Glomerular endothelial cell (primary cell): Measurements from ENCODE around the gene SHISA6. TPM values are rescaled to one million over a fixed set of nuclear protein-coding genes. Genes with fewer than 3 reads are reported as not detected.
"Not testable (repeated sequence)": the region's sequence is repeated elsewhere in the genome, so short reads cannot be mapped to it uniquely, and the experiment has no call there.

ENCODE experiments used
- DNase-seq: peaks from one replicate; pipeline ENCODE4 v3.0.0-alpha.2; 2011; ENCODE audit warnings: low read depth, low spot score; ENCODE audit errors: extremely low read depth
- total RNA-seq: library from RNA; depleted of rRNA; stranded (reverse); fragments of >200 nt; gene quantifications from 2 replicates; pipeline ENCODE4 v1.2.3, GENCODE V29; 2015

The SHISA6 gene
- total RNA-seq, 1 donor from 2014 or later = not detected

GRCh38 chr17:11301874-11302273, 60.9 kb downstream of the SHISA6 start:
- DNase-seq = not testable (repeated sequence)

- DNase-seq = no peak
Observed at GRCh38 chr17:11302401-11303186, 61.6 kb downstream of the SHISA6 start.

- no peak for DNase-seq
Observed at GRCh38 chr17:11303773-11304394, 62.9 kb downstream of the SHISA6 start.

GRCh38 chr17:11304568-11304967, 63.6 kb downstream of the SHISA6 start:
- DNase-seq = no peak

- DNase-seq = no peak
Observed at GRCh38 chr17:11305524-11305923, 64.5 kb downstream of the SHISA6 start.

GRCh38 chr17:11308531-11308930, 67.5 kb downstream of the SHISA6 start:
- no peak for DNase-seq

GRCh38 chr17:11309033-11309432, 68.0 kb downstream of the SHISA6 start:
- DNase-seq = no peak

GRCh38 chr17:11309850-11310249, 68.8 kb downstream of the SHISA6 start:
- DNase-seq = no peak

- not testable (repeated sequence) for DNase-seq
Observed at GRCh38 chr17:11316451-11316850, 75.4 kb downstream of the SHISA6 start.

GRCh38 chr17:11318207-11318606, 77.2 kb downstream of the SHISA6 start:
- DNase-seq = no peak

- no peak for DNase-seq
Observed at GRCh38 chr17:11319894-11320293, 78.9 kb downstream of the SHISA6 start.

GRCh38 chr17:11324021-11324420, 83.0 kb downstream of the SHISA6 start:
- DNase-seq = no peak

GRCh38 chr17:11324846-11325420, 83.9 kb downstream of the SHISA6 start:
- DNase-seq = no peak

- no peak for DNase-seq
Observed at GRCh38 chr17:11326492-11326891, 85.5 kb downstream of the SHISA6 start.

GRCh38 chr17:11328770-11329169, 87.8 kb downstream of the SHISA6 start:
- no peak for DNase-seq

GRCh38 chr17:11330006-11330405, 89.0 kb downstream of the SHISA6 start:
- no peak for DNase-seq

- no peak for DNase-seq
Observed at GRCh38 chr17:11330826-11331225, 89.8 kb downstream of the SHISA6 start.

GRCh38 chr17:11331547-11332513, 90.8 kb downstream of the SHISA6 start:
- DNase-seq = no peak

GRCh38 chr17:11332706-11333105, 91.7 kb downstream of the SHISA6 start:
- no peak for DNase-seq

GRCh38 chr17:11334493-11334892, 93.5 kb downstream of the SHISA6 start:
- DNase-seq = no peak

GRCh38 chr17:11336290-11336689, 95.3 kb downstream of the SHISA6 start:
- no peak for DNase-seq
